Mucosa of descending colon (tissue), 3 donors: ENCODE data around the gene C1QTNF3. TPM values are rescaled to one million over a fixed set of nuclear protein-coding genes. Genes with fewer than 3 reads are reported as not detected.

ENCODE experiments used
- ATAC-seq: fragments of 200-7000 bp; cut with Tn5 transposase; one replicate; pipeline ENCODE4 v1.9.1; 2020; ENCODE audit warnings: mild to moderate bottlenecking, moderate library complexity
- DNase-seq, 3 donors: peaks; one replicate each; pipeline ENCODE4 v3.0.0-alpha.2; 2020
- H3K36me3 ChIP-seq: fragments of 200-600 bp; one replicate; pipeline ENCODE4 v1.8.0; 2021; ENCODE audit warnings: low read depth, mild to moderate bottlenecking
- H3K4me1 ChIP-seq: fragments of 200-600 bp; one replicate; pipeline ENCODE4 v1.8.0; 2021; ENCODE audit warnings: low read depth, mild to moderate bottlenecking
- H3K4me3 ChIP-seq: fragments of 200-600 bp; one replicate; pipeline ENCODE4 v1.8.0; 2021; ENCODE audit warnings: mild to moderate bottlenecking
- H3K9me3 ChIP-seq: fragments of 200-600 bp; one replicate; pipeline ENCODE4 v1.8.0; 2021; ENCODE audit warnings: mild to moderate bottlenecking
- CTCF ChIP-seq: fragments of 200-600 bp; IDR thresholded peaks from one replicate; pipeline ENCODE4 v1.8.0; 2022; ENCODE audit warnings: antibody characterized with exemption, mild to moderate bottlenecking
- intact Hi-C, 2 donors: fragments of 100-400 bp; cut with DNase I in 1 of 2; cut with micrococcal nuclease in 1 of 2; formaldehyde crosslinking; loops; one replicate each; pipeline versions ENCODE4 v1.11.0 to v1.11.1; 2022; cut with DNase I, micrococcal nuclease
- total RNA-seq, 3 donors: library from RNA; stranded (reverse); fragmentation: NEBNext Ultra II Directional in 2 of 3; extraction: Animal tissue kit (Norgen Biotek cat#: 25700) in 2 of 3; gene quantifications; one replicate each; pipeline versions ENCODE4 v1.2.1 to v1.2.4, GENCODE V29; 2021 to 2023
- donor health status: DM: no; HTN: no; CAD: no; lungs with moderate emphysema.
- donor health status: DM: no; HTN: no; CAD: no.
- donor health status: DM: no; HTN: yes; CAD: no.

The C1QTNF3 gene
- total RNA-seq, 3 donors from 2014 or later = 5.3 to 10.0 (median 6.1) TPM

GRCh38 chr5:34009610-34010009 is 33.4 kb downstream of the C1QTNF3 start:
- H3K4me1 ChIP-seq = peaks cover 8% of the 10 kb centered on the region
- no peak for ATAC-seq
- no peak for DNase-seq
- TF ChIP-seq CTCF = no peak
- H3K9me3 ChIP-seq = no peaks in the 10 kb centered on the region
- no peaks in the 10 kb centered on the region for H3K36me3 ChIP-seq
- intact Hi-C loops = no loop called here
- H3K4me3 ChIP-seq = no peak overlapping the region

GRCh38 chr5:34008802-34009201 is 34.2 kb downstream of the C1QTNF3 start:
- ATAC-seq (no peak), DNase-seq (no peak)
- Histone ChIP-seq H3K36me3 (no peaks in the 10 kb centered on the region), H3K9me3 (no peaks in the 10 kb centered on the region), H3K4me3 (no peak overlapping the region), H3K4me1 (peaks cover 8% of the 10 kb centered on the region)
- no peak for TF ChIP-seq CTCF
- intact Hi-C loops = no loop called here

DNA sequence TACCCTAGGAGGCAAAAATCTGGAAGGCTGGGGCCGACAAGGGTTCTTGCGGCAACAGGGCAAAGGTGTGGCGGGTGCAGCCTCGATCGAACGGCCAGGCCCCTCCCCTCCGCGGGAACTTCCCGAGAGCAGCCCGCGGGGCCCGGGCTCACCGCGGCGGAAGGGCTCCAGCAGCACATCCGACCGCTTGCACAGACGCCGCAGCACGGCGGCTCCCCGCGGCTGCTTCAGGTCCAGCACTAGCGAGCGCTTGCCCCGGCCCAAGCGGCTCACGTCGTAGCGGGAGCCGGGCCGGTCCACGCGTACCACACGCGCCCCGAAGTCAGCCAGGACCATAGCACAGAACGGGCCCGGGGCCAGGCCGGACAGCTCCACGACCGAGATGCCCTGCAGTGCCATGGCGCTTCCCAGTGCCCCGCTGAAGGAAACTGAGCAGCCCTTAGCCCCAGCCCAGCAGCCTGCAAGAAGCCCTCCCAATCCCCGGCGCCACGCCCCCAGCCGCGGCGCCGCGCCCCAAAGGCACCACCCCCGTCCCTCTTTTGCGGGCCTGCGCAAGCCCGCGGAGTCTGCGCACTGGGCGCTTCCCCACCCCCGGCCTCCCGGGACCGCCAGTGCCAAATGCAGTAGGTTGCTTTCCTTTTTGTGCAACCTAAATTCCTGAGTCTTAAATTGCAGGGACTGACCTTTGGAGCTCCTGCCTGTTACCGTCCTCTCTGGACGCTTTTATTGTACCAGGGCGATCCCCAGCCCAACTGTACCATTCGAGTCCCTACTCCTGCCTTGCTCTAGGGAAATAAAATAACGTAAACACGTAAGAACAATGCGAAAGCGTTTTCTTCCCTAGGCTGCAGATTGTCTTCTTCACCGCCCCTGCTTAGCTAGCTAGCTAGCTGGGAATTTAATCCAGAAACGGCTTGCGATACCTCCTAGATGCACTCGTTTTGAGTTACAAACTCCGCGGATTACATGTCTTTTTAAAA is 35.1 kb downstream of the C1QTNF3 start, which contains the start of gene AMACR:
Gene AMACR (minus strand): TSS at position 430 of the 980 bp plus-strand sequence. CDS start 31 bp downstream, at position 399.
- no peak for TF ChIP-seq CTCF
- intact Hi-C loops = no loop called here
- H3K36me3 ChIP-seq = no peaks in the 10 kb centered on the region
- no peaks in the 10 kb centered on the region for H3K9me3 ChIP-seq
- peak within 1 kb of the TSS; percentile 30 for H3K4me3 ChIP-seq
- ATAC-seq = peak; percentile 94
- peaks cover 8% of the 10 kb centered on the region for H3K4me1 ChIP-seq
- DNase-seq = peak; percentile 95 to 97 (median 96)

- DNase-seq (peak in 1 of 3 donors; percentile 41), ATAC-seq (peak; percentile 2)
- H3K4me3 ChIP-seq = peak overlapping the region; percentile 30
- H3K36me3 ChIP-seq = no peaks in the 10 kb centered on the region
- H3K4me1 ChIP-seq = peaks cover 8% of the 10 kb centered on the region
- no peaks in the 10 kb centered on the region for H3K9me3 ChIP-seq
- intact Hi-C loops = no loop called here
- TF ChIP-seq CTCF = no peak
Observed at GRCh38 chr5:34007201-34007620, 35.8 kb downstream of the C1QTNF3 start.

DNA sequence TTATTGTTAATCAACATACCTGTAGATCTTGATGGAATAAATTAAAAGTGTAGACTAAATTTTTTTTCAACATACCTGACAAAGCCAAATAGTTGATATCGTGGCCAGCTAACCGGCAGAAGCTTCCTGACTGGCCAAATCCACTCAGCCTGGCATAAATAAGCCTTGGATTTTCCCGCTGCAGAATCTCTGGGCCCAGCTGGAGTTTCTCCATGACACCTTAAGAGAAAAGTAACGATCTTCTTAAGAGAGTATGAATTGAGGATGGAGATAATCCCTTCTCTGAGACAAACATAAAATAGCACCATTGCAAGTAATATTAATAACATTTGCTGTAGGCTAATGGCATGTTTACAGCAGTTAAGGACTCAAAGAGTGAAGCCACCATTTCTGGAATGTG is 37.3 kb downstream of the C1QTNF3 start:
- intact Hi-C loops = no loop called here
- DNase-seq (no peak), ATAC-seq (no peak)
- H3K4me1 ChIP-seq = peaks cover 8% of the 10 kb centered on the region
- no peaks in the 10 kb centered on the region for H3K36me3 ChIP-seq
- H3K9me3 ChIP-seq = no peaks in the 10 kb centered on the region
- no peak overlapping the region for H3K4me3 ChIP-seq
- no peak for TF ChIP-seq CTCF
